ENCODE measurements around the gene HSBP1L1.

- TF ChIP-seq EZH2phosphoT487 (IDR thresholded peaks at IDR 0.05; ENCODE audit: borderline replicate concordance, low read depth) (no peak), FOXJ3 (CRISPR knock-in tag; IDR thresholded peaks at IDR 0.05) (no peak), YY1 (IDR thresholded peaks at IDR 0.05; ENCODE audit: low read depth) (no peak), TCF12 (IDR thresholded peaks at IDR 0.05) (no peak), TAF1 (IDR thresholded peaks at IDR 0.05; ENCODE audit: borderline replicate concordance, low read depth, low read length) (no peak), RAD21 (IDR thresholded peaks at IDR 0.05; ENCODE audit: low read length) (no peak), SIN3A (IDR thresholded peaks at IDR 0.05; ENCODE audit: borderline replicate concordance, low read depth, low read length) (no peak), GABPA (IDR thresholded peaks at IDR 0.05; ENCODE audit: low read depth) (no peak), RCOR1 (IDR thresholded peaks at IDR 0.05; ENCODE audit: low read length) (no peak), POLR2AphosphoS5 (IDR thresholded peaks at IDR 0.05; ENCODE audit: low read depth, low read length) (no peak), EP300 (IDR thresholded peaks at IDR 0.05; ENCODE audit: borderline replicate concordance in 1 of 2, low read depth in 1 of 2, low read length in 1 of 2) (no peak)
- TF ChIP-seq, protein P1, sequence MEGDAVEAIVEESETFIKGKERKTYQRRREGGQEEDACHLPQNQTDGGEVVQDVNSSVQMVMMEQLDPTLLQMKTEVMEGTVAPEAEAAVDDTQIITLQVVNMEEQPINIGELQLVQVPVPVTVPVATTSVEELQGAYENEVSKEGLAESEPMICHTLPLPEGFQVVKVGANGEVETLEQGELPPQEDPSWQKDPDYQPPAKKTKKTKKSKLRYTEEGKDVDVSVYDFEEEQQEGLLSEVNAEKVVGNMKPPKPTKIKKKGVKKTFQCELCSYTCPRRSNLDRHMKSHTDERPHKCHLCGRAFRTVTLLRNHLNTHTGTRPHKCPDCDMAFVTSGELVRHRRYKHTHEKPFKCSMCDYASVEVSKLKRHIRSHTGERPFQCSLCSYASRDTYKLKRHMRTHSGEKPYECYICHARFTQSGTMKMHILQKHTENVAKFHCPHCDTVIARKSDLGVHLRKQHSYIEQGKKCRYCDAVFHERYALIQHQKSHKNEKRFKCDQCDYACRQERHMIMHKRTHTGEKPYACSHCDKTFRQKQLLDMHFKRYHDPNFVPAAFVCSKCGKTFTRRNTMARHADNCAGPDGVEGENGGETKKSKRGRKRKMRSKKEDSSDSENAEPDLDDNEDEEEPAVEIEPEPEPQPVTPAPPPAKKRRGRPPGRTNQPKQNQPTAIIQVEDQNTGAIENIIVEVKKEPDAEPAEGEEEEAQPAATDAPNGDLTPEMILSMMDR (IDR thresholded peaks at IDR 0.05), result no peak
- TF ChIP-seq, protein P2, sequence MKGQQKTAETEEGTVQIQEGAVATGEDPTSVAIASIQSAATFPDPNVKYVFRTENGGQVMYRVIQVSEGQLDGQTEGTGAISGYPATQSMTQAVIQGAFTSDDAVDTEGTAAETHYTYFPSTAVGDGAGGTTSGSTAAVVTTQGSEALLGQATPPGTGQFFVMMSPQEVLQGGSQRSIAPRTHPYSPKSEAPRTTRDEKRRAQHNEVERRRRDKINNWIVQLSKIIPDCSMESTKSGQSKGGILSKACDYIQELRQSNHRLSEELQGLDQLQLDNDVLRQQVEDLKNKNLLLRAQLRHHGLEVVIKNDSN (IDR thresholded peaks at IDR 0.05; ENCODE audit: borderline replicate concordance, low read depth), result no peak
- TF ChIP-seq, protein P3, sequence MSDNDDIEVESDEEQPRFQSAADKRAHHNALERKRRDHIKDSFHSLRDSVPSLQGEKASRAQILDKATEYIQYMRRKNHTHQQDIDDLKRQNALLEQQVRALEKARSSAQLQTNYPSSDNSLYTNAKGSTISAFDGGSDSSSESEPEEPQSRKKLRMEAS (IDR thresholded peaks at IDR 0.05; ENCODE audit: low read depth), result no peak
These were observed 41.5 kb upstream of the HSBP1L1 start for GRCh38 chr18:79922971-79923411.
